ENCODE measurements around the gene PIGU. TPM values are rescaled to one million over a fixed set of nuclear protein-coding genes. Genes with fewer than 3 reads are reported as not detected.
A peak's percentile ranks its signal among the peaks of the same experiment; 100 is the strongest.

Gene PIGU
- total and polyA plus RNA-seq, 2 of the 13 experiments (the other 11 are each of a cell fraction or from before 2014, with no cell fraction given) = 45.5 to 231 TPM

DNA sequence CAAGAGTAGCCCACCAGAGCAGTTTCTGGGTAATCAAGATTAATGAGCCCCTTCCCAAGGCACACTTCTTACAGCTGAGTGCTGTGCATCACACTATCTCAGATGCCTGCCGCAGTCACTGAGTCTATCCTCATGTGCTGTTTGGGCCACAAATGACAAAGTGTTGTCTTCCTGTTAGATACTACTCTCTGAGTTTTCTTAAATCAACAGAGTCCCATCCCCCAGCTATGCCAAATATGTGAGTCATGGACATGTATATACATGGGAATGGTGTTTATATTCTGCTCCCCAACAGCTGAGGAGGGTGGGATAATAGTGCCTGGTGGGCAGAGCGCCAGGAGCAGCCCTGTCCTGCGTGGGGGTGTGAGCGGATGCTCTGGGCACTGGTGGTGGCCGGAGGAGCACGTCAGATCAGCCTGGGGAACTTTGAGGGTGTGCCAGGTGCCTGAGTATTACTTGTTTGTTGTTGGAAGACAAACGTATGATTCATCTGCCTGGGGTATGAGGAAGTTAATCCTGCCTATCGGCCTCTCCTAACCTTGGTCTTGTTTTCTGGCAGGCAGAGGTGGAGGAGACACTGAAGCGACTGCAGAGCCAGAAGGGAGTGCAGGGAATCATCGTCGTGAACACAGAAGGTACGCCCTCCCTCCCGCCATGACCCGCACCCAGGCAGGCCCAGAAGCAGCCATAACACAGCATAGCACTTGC, 151.0 kb downstream of the PIGU start (continued):
- no peak for TF ChIP-seq BCLAF1 (IDR thresholded peaks at IDR 0.05)
- no peak for TF ChIP-seq ZEB1 (IDR thresholded peaks at IDR 0.05; ENCODE audit: insufficient replicate concordance, low read depth)
- TF ChIP-seq ZZZ3 (CRISPR knock-in tag; IDR thresholded peaks at IDR 0.05; ENCODE audit: borderline replicate concordance) = 0 out of 2 replicates have a peak, but pooled peaks have one; percentile 25
- TF ChIP-seq HNRNPUL1 (IDR thresholded peaks at IDR 0.05; ENCODE audit: low read depth, low read length) = no peak
- no peak for TF ChIP-seq SP140L (CRISPR knock-in tag; IDR thresholded peaks at IDR 0.05; ENCODE audit: borderline replicate concordance)
- peak; percentile 65 for TF ChIP-seq KDM6A (CRISPR knock-in tag; IDR thresholded peaks at IDR 0.05; ENCODE audit: low read depth)
- TF ChIP-seq PHB2 (IDR thresholded peaks at IDR 0.05; ENCODE audit: partially characterized antibody) = no peak
- TF ChIP-seq IRX3 (CRISPR knock-in tag; IDR thresholded peaks at IDR 0.05; ENCODE audit: borderline replicate concordance, low read depth) = no peak
- TF ChIP-seq ZBTB1 (CRISPR knock-in tag; IDR thresholded peaks at IDR 0.05; ENCODE audit: borderline replicate concordance) = no peak
- TF ChIP-seq TSC22D2 (CRISPR knock-in tag; IDR thresholded peaks at IDR 0.05; ENCODE audit: borderline replicate concordance) = no peak
- no peak for TF ChIP-seq SMARCE1 (IDR thresholded peaks at IDR 0.05; ENCODE audit: borderline replicate concordance)
- TF ChIP-seq TP53 (CRISPR knock-in tag; conservative IDR thresholded peaks at IDR 0.05) = peak; percentile 78; the same call in 1 of the 2 replicates
- no peak for TF ChIP-seq ZNF784 (CRISPR knock-in tag; IDR thresholded peaks at IDR 0.05; ENCODE audit: borderline replicate concordance)
- TF ChIP-seq, protein P1, sequence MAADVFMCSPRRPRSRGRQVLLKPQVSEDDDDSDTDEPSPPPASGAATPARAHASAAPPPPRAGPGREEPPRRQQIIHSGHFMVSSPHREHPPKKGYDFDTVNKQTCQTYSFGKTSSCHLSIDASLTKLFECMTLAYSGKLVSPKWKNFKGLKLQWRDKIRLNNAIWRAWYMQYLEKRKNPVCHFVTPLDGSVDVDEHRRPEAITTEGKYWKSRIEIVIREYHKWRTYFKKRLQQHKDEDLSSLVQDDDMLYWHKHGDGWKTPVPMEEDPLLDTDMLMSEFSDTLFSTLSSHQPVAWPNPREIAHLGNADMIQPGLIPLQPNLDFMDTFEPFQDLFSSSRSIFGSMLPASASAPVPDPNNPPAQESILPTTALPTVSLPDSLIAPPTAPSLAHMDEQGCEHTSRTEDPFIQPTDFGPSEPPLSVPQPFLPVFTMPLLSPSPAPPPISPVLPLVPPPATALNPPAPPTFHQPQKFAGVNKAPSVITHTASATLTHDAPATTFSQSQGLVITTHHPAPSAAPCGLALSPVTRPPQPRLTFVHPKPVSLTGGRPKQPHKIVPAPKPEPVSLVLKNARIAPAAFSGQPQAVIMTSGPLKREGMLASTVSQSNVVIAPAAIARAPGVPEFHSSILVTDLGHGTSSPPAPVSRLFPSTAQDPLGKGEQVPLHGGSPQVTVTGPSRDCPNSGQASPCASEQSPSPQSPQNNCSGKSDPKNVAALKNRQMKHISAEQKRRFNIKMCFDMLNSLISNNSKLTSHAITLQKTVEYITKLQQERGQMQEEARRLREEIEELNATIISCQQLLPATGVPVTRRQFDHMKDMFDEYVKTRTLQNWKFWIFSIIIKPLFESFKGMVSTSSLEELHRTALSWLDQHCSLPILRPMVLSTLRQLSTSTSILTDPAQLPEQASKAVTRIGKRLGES (CRISPR knock-in tag; IDR thresholded peaks at IDR 0.05; ENCODE audit: borderline replicate concordance) = no peak
- TF ChIP-seq, protein P2, sequence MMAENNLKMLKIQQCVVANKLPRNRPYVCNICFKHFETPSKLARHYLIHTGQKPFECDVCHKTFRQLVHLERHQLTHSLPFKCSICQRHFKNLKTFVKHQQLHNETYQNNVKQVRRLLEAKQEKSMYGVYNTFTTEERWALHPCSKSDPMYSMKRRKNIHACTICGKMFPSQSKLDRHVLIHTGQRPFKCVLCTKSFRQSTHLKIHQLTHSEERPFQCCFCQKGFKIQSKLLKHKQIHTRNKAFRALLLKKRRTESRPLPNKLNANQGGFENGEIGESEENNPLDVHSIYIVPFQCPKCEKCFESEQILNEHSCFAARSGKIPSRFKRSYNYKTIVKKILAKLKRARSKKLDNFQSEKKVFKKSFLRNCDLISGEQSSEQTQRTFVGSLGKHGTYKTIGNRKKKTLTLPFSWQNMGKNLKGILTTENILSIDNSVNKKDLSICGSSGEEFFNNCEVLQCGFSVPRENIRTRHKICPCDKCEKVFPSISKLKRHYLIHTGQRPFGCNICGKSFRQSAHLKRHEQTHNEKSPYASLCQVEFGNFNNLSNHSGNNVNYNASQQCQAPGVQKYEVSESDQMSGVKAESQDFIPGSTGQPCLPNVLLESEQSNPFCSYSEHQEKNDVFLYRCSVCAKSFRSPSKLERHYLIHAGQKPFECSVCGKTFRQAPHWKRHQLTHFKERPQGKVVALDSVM (CRISPR knock-in tag; IDR thresholded peaks at IDR 0.05) = no peak
- TF ChIP-seq SNRNP70 (IDR thresholded peaks at IDR 0.05; ENCODE audit: low read depth, low read length) = no peak
- TF ChIP-seq ZNF143 (CRISPR knock-in tag; IDR thresholded peaks at IDR 0.05) = peak; percentile 56; the same call in 1 of the 2 replicates
- TF ChIP-seq MAFK (conservative IDR thresholded peaks at IDR 0.05 in 1 of 2, IDR thresholded peaks at IDR 0.05 in 1 of 2; ENCODE audit: low read length in 2 of 2) = peak in 1 of 2 experiments; percentile 53; a peak in 3 of 4 replicates
- TF ChIP-seq, protein P3, sequence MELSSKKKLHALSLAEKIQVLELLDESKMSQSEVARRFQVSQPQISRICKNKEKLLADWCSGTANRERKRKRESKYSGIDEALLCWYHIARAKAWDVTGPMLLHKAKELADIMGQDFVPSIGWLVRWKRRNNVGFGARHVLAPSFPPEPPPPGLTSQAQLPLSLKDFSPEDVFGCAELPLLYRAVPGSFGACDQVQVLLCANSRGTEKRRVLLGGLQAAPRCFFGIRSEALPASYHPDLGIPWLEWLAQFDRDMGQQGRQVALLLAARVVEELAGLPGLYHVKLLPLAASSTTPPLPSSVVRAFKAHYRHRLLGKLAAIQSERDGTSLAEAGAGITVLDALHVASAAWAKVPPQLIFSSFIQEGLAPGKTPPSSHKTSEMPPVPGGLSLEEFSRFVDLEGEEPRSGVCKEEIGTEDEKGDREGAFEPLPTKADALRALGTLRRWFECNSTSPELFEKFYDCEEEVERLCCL (CRISPR knock-in tag; IDR thresholded peaks at IDR 0.05; ENCODE audit: borderline replicate concordance) = no peak
